GM21737 (cell line): ENCODE results near the gene USP12.
"Not testable (repeated sequence)": the region's sequence is repeated elsewhere in the genome, so short reads cannot be mapped to it uniquely, and the experiment has no call there.

ENCODE experiments used
- ATAC-seq: cut with Tn5 transposase; IDR thresholded peaks from one replicate; pipeline ENCODE4 v1.9.1; 2021; ENCODE audit warnings: mild to moderate bottlenecking, moderate library complexity; ENCODE audit not compliant: unreplicated experiment

Gene USP12

DNA sequence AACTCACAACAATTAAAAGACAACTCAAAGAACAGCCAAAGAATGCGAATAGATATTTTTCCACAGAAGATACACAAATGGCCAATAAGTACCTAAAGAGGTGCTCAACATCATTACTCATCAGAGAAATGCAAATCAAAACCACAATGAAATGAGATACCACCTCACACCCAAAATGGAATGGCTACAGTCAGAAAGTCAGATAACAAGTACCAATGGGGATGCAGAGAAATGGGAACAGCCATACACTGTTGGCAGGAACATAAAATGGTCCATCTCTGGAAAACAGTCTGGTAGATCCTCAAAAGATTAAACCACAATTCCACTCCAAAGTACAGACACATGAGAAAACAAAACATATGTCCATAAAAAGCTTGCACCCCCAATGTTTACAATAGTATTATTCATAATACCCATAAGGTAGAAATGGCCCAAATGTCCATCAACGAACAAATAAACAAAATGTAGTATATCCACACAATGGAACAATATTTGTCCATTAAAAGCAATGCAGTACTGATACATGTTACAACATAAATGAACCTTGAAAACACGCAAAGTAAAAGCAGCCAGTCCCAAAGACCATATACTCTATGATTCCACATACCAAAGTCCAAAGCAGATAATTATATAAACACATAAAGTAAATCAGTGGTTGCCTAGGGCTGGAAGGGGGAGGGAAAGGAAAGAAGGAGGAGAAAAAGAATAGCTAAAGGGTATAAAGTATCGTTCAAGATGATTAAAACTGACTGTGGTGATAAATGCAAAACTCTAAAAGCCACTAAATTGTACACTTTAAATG is 19.6 kb downstream of the USP12 start:
- ATAC-seq = no peak

DNA sequence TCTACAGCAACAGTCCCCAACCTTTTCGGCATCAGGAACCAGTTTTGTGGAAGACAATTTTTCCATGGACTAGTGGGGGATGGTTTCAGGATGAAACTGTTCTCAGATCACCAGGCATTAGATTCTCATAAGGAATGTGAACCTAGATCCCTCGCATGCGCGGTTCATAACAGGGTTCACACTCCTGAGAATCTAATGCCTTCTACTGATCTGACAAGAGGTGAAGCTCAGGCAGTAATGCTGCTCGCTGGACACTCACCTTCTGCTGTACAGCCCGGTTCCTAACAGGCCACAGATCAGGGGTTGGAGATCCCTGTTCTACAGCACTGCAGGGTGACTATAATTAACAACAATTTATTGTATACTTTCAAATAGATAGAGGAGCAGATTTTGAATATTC is 21.9 kb downstream of the USP12 start:
- ATAC-seq = no peak

GRCh38 chr13:27148900-27149299 is 22.7 kb downstream of the USP12 start:
- ATAC-seq = no peak

GRCh38 chr13:27147530-27148170 is 24.0 kb downstream of the USP12 start:
- ATAC-seq = peak; percentile 50

DNA sequence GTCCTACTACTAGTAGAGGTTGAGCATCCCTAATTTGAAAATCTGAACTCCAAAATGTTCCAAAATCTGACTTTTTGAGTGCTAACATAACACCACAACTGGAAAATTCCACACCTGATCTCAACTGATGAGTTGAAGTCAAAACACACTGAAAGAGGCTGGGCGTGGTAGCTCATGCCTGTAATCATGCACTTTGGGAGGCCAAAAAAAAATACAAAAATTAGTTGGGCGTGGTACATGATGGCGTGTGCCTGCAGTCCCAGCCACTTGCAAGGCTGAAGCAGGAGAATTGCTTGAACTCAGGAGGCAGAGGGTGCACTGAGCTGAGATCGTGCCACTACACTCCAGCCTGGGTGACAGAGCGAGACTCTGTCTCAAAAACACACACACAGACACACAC is 29.9 kb downstream of the USP12 start:
- no peak for ATAC-seq

DNA sequence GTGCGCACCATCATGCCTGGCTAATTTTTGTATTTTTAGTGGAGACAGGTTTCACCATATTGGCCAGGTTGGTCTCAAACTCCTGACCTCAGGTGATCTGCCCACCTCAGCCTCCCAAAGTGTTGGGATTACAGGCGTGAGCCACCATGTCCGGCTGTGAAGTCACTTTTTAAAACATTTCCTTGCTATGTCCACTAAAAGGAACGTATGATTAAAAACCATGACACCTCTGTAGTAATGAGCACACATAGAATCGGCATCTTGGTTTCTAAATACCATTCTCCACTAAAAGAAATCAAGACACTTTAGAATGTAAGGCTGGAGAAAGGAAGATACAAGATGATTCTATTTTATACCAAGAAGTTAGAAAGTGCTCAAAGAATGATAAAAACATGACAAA is 30.5 kb downstream of the USP12 start:
- ATAC-seq = not testable (repeated sequence)

- no peak for ATAC-seq
Observed at GRCh38 chr13:27140060-27140459, 31.6 kb downstream of the USP12 start.

DNA sequence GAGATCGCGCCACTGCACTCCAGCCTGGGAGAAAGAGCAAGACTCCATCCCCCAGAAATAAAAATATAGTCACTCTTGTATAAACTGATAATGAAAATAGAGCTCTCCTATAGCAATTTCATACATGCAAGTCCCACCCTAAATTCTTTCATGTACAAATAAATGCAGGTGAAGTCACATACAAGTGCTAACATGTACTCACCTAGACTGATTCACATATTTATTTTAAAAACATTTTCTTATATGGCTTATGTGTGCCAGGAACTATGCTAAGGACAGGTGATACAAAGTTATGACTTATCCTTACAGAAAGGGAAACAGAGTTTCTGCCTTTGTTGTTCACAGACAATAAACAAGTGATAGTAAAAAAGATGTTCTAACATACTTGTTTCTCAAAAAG is 32.0 kb downstream of the USP12 start:
- ATAC-seq = no peak

- ATAC-seq = no peak
Observed at GRCh38 chr13:27138457-27139093, 33.0 kb downstream of the USP12 start.

- ATAC-seq = no peak
Observed at GRCh38 chr13:27137759-27138158, 33.9 kb downstream of the USP12 start.

- ATAC-seq = no peak
Observed at GRCh38 chr13:27135023-27135422, 36.6 kb downstream of the USP12 start.

GRCh38 chr13:27133889-27134288 is 37.7 kb downstream of the USP12 start:
- no peak for ATAC-seq

DNA sequence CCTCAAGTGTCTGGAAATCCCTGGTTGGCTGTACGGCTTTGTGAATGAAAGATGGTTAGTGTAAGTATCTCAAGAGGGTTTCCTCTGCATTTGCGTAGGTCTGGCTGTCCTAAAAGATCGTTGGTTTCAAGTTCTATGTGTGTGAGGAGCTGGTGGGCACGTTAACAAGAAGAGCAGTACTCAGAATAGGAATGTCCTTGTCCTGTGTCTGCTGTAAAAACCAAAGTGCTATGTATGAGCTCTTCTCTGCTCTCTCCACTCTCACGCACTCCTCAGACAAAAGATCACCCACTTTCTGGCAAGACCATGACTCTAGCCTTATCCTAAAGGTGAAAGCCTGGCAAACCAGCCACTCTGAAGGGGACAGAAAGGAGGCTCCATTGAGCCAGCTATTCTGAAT is 39.1 kb downstream of the USP12 start:
- no peak for ATAC-seq

- no peak for ATAC-seq
Observed at GRCh38 chr13:27131906-27132305, 39.7 kb downstream of the USP12 start.

- peak; percentile 87 for ATAC-seq
Observed at GRCh38 chr13:27130979-27131623, 40.5 kb downstream of the USP12 start.

- ATAC-seq = no peak
Observed at GRCh38 chr13:27130223-27130978, 41.2 kb downstream of the USP12 start.

DNA sequence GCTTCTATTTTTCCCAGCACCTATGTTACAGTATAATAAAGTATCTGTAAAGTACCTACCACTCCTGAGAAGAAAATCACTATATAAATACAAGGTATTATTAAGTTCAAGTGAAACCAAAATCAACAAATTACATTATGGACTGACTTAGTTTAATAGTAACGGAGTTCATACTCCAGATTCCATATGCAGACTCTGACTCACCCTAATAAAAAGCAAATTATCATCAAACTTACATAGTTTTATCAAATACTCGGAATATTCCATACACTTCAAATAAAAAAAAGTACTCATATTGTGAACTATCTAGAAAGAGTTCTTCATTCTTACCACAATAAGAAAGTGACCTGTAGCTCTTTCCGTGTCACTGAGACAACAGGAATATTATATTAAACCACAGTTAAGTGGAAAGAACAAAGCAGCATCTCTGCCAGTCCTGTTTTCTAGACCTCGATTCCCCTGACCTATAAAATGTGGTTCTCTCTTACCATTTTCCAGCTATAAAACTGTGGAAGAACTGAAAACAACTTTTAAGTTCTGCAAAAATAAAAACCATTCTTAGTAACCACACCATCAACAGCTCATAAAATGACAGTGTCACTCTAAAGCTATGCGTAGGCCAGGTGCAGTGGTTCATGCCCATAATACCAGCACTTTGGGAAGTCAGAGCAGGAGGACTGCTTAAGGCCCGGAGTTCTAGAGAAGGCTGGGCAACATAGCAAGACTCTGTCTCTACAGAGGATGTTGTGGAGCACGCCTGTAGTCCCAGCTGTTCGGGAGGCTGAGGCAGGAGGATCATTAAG is 42.6 kb downstream of the USP12 start:
- ATAC-seq = no peak

- no peak for ATAC-seq
Observed at GRCh38 chr13:27126859-27127258, 44.8 kb downstream of the USP12 start.

DNA sequence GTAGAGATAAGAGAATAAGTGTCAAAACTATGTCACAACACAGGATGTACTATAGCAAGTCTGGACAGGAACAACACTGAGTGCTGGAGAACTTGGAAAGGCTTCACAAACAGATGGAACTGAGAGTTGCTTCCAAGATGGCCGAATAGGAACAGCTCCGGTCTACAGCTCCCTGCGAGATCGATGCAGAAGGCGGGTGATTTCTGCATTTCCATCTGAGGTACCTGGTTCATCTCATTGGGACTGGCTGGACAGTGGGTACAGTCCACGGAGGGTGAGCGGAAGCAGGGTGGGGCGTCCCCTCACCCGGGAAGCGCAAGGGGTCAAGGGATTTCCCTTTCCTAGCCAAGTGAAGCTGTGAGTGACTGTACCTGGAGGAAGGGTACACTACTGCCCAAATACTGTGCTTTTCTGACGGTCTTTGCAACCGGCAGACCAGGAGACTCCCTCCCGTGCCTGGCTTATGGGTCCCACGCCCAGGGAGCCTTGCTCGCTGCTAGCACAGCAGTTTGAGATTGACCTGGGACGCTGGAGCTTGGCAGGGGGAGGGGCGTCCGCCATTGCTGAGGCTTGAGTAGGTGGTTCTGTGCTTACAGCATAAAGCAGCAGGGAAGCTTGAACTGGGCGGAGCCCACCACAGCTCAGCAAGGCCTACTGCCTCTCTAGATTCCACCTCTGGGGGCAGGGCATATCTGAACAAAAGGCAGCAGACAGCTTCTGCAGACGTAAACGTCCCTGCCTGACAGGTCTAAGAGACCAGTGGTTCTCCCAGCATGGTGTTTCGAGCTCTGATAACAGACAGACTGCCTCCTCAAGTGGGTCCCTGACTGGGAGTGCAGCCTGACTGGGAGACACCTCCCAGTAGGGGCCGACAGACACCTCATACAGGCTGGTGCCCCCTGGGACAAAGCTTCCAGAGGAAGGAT is 46.0 kb downstream of the USP12 start:
- ATAC-seq = no peak
